ENCODE results near the gene CFAP77.

CFAP77 gene

GRCh38 chr9:132408521-132408920 lies 1.5 kb upstream of the CFAP77 start:
- DNase-seq (ENCODE audit: low read depth, low spot score), result no peak

- no peak for DNase-seq (ENCODE audit: low read depth, low spot score)
Observed at GRCh38 chr9:132410642-132411041, 631 bp downstream of the CFAP77 start.

DNA sequence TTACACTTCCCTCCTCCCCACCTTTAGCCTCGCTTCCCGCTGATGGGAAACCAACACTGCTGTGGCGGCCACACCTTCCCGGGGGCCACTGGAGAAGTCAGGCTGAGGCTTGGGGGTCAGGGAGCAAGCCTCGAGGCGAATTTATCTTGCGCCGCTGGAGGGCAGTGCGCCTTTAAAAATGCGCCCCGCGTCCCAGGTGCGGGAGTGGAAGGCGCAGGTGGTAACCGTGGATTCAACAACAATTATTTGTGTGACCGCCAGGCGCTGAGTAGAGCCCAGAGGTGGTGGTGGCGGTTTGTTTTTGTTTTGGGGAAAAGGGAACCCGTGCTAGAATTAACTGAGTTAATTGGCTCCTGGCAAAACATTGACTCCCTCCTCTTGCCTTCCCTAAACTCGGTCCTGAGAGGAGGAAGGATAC lies 1.1 kb downstream of the CFAP77 start:
- DNase-seq (ENCODE audit: low read depth, low spot score), result peak; percentile 86

- peak; percentile 72 for DNase-seq (ENCODE audit: low read depth, low spot score)
Observed at GRCh38 chr9:132412089-132412488, 2.1 kb downstream of the CFAP77 start.

GRCh38 chr9:132413926-132414325 lies 3.9 kb downstream of the CFAP77 start:
- no peak for DNase-seq (ENCODE audit: low read depth, low spot score)

DNA sequence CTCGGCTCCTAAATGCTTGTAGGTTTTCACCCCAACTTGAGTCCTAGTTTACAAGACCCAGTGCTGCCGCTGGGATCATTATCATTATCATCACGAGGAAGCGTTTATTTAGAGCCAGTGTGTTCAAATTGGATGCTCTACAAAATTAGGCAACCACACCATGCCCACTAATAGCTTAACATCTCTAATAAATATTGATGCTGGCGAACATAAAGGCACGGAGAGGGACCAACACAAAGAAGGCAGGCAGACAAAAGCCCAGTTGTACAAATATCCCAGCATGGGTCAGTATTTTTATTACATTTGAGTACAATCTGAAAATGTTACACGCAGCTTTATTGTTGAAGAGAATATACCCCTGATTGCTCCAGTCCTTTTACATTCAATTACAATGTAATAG lies 4.7 kb downstream of the CFAP77 start:
- no peak for DNase-seq (ENCODE audit: low read depth, low spot score)

DNA sequence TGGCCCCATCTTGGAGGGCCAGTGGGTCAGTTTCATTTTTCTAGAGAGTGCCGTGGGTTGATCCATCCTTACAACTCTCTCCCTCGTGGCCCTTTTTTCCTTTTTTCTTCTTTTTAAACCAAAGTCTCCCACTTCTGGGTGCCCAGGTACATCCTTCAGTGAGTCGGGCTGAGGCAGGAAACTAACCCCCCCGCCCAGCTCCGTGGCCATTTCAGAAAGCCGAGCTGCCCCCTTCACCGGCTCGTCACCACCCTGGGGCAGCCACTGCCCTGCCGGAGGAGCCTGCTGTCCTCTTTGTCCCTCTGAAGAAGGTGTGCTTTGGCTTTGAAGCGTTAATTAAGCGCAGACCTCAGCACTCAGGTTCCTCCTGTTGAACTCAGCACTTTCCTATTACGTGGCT lies 5.2 kb downstream of the CFAP77 start:
- DNase-seq (ENCODE audit: low read depth, low spot score), result peak; percentile 51

GRCh38 chr9:132418726-132419363 lies 8.8 kb downstream of the CFAP77 start:
- no peak for DNase-seq (ENCODE audit: low read depth, low spot score)

DNA sequence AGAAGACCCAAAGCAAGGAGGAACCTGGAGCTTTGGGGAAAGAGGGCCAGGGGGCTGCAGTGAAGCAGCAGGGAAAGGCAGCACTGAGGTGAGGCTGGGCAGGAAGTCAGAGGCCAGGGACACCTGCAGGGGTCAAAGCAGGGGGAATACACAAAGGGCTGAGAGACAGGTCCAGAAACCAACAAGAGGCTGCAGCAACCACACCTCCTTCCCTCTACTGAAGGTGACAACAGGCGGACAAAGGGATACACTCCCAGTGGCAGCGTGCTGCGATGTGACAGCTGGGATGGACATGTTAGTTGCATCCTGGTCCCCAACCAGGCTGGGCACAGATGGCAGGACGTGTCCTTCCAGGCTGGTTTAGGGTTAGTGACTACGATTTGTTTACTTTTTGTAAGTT lies 12.6 kb downstream of the CFAP77 start:
- DNase-seq (ENCODE audit: low read depth, low spot score), result no peak

- DNase-seq (ENCODE audit: low read depth, low spot score), result no peak
Observed at GRCh38 chr9:132423503-132423902, 13.5 kb downstream of the CFAP77 start.

DNA sequence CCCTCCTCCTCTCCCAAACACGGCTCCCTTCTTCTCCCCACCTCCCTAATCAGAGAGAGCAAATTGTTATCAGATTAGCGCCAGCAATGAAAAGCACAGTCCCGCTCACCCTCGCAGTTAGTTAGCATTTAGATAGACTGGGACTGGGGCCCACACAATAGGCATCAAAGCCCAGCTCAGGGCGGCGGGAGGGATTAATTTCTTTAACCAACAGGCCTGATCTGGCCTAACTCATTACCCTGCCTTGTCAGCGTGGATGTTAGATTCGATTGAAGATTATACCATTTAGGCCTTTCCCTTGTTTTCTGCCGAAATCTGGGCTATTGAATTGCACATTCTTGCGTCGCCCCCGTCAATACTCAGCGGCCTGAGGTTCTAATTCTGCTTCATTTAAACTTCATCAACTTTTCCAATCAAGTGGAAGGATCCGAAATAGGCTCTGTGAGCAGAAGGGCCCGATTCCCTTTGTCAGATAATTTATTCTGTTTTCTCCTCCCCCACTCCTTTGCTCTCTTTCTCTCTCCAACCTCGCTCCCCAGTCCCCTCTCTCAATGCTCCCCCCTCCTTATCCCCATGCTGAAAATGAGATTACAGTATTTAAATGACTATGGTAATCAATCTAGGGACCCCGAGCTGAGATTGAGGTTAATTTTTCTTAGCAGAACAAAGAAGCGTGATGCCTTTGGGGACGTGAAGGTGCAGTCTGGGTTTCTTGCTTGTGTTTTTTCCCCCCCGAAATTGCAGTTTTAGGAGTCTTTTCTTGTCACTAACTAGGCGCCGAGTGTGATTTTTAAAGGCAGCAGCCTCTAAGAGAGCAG lies 15.1 kb downstream of the CFAP77 start:
- DNase-seq (ENCODE audit: low read depth, low spot score), result peak; percentile 40

DNA sequence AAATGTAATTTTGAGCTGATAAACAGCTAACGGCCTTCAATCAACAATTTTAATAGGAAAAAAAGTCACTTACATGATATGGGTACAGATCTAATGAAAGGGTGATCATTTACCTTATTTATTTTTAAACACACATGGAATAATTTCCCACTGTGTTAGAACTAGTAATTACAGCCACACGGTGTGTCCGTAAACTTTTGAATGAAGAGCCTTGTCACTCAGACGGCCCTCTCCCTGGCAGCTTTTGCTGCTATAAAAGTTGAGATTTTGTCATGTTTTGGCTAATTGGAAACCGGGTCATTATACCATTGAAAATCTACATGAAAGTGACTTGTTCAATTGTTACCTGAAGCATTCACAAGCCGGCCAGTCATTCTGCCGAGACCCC lies 15.7 kb downstream of the CFAP77 start:
- no peak for DNase-seq (ENCODE audit: low read depth, low spot score)

DNA sequence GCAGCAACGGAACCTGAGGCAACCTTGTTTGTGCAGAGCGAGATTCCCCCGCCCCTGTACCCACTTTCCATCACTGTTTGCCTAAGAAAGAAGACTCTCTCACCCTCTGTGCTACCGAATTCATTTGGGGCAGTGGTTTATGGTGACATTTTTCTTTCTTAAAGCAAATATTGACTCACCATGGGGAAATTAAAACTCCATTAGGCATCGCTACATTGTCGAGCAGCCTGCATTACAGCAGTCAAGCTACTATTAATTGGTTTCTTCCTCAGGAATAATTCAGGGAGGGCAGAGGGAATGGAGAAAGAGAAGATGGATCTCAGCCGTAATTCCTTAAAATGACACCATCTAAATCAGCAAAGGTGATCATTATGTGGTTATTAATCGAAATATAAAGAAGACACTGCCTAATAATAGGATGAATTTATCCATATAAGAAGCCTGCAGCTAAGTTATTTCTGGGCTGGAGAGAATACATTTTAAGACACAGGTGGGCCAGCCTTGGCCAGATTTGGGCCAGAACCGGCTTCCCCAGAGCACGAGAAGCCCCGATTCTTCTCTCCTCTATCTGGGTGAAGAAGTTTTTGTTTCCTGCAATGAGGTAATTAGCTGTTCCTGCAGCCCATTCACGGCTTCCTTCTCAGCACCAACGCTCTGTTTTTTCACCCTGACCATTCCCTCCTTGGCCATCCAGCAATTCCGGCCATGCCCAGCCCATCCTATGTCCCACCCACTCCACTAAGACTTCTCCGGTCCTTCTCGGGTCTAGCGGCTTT lies 16.8 kb downstream of the CFAP77 start:
- DNase-seq (ENCODE audit: low read depth, low spot score), result no peak

DNA sequence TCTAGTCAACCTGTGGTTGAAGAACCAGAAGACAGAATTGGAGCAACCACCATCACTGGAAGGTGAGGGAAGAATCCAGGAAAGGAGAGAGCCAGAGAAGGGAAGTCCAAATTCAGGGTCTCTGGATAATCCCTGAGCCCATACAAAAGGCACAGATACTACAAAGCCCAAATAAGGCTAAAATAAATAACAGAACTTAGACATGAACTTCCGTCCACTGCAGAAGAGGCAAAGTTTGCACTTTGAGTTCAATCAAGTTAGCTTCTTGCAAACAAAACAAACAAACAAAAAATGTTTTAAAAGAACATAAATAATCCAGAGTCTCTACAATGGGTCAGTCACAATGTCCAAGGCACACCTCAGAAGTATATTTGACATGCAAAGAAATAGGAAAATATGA lies 21.0 kb downstream of the CFAP77 start:
- DNase-seq (ENCODE audit: low read depth, low spot score), result no peak

GRCh38 chr9:132434881-132435280 lies 24.9 kb downstream of the CFAP77 start:
- DNase-seq (ENCODE audit: low read depth, low spot score), result no peak

GRCh38 chr9:132439153-132439552 lies 29.1 kb downstream of the CFAP77 start:
- DNase-seq (ENCODE audit: low read depth, low spot score), result no peak

DNA sequence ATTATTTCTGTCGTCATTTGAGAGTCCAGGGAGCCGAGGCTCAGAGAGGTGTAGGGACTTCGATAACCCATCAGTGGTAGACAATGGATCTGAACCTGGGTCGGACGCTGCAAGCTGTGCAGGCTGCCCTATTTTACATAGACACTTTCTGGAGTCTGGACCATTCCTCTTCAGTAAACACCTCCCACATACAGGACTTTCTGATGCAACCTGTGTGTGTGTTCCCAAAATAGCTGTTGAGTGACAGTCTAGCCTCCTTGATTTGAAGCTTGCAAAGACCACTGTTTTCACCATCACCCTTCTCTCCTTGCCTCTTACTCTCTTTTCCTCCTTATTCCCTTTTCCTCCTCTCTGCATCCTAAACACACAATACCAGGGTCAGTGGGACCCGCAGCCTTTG lies 30.7 kb downstream of the CFAP77 start:
- no peak for DNase-seq (ENCODE audit: low read depth, low spot score)

- DNase-seq (ENCODE audit: low read depth, low spot score), result no peak
Observed at GRCh38 chr9:132441404-132441803, 31.4 kb downstream of the CFAP77 start.

GRCh38 chr9:132443951-132444607 lies 34.1 kb downstream of the CFAP77 start:
- DNase-seq (ENCODE audit: low read depth, low spot score), result no peak

GRCh38 chr9:132446887-132447286 lies 36.9 kb downstream of the CFAP77 start:
- no peak for DNase-seq (ENCODE audit: low read depth, low spot score)

DNA sequence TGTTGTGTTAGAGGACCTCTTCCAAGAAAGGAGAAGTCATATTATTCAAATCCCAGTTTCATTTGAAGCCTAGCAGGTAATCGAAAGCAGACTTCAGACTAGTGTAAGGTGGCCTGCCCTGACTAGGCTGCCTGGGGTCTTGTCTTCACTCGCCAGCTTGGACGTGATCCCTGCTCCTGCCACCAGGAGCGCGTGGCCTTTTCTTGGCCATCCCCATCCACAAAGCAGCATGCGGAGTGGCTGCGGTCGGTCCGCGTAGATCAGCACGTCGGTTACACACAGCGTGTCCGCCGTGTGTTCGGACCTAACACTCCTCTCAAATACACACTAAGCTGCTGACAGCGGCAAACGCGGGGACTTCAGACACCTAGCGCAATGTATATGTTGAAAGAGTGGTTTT lies 37.3 kb downstream of the CFAP77 start:
- peak; percentile 73 for DNase-seq (ENCODE audit: low read depth, low spot score)

- no peak for DNase-seq (ENCODE audit: low read depth, low spot score)
Observed at GRCh38 chr9:132447902-132448301, 37.9 kb downstream of the CFAP77 start.
